H9 (cell line): ENCODE data around the gene FAM219B. TPM values are rescaled to one million over a fixed set of nuclear protein-coding genes. Genes with fewer than 3 reads are reported as not detected.

ENCODE experiments used
- DNase-seq: peaks from one replicate; pipeline ENCODE4 v3.0.0-alpha.2; 2017
- H2AFZ ChIP-seq: one replicate; pipeline ENCODE4 v1.6.1; 2013; ENCODE audit warnings: mild to moderate bottlenecking, low read length, control low read depth, moderate library complexity
- H2AK5ac ChIP-seq: 2 replicates; pipeline ENCODE4 v1.6.1; 2013; ENCODE audit warnings: low read length, control low read depth, mixed read lengths; ENCODE audit not compliant: insufficient read length
- H2BK120ac ChIP-seq: one replicate; pipeline ENCODE4 v1.6.1; 2013; ENCODE audit warnings: low read depth, mild to moderate bottlenecking, low read length, control low read depth, inconsistent platforms; ENCODE audit not compliant: poor library complexity, severe bottlenecking
- H2BK12ac ChIP-seq: 2 replicates; pipeline ENCODE4 v1.6.1; 2013; ENCODE audit warnings: low read length, control low read depth, mixed read lengths, low read depth; ENCODE audit not compliant: insufficient read length
- H2BK15ac ChIP-seq: 2 replicates; pipeline ENCODE4 v1.6.1; 2013; ENCODE audit warnings: low read depth, low read length, control low read depth
- H2BK20ac ChIP-seq: one replicate; pipeline ENCODE4 v1.6.1; 2013; ENCODE audit warnings: low read depth, mild to moderate bottlenecking, low read length, control low read depth, inconsistent platforms; ENCODE audit not compliant: poor library complexity, severe bottlenecking
- H2BK5ac ChIP-seq: 2 replicates; pipeline ENCODE4 v1.6.1; 2013; ENCODE audit warnings: low read length, control low read depth, mixed read lengths; ENCODE audit not compliant: insufficient read length
- H3K14ac ChIP-seq: 2 replicates; pipeline ENCODE4 v1.6.1; 2013; ENCODE audit warnings: low read length, control low read depth; ENCODE audit not compliant: insufficient read depth
- H3K18ac ChIP-seq: 2 replicates; pipeline ENCODE4 v1.6.1; 2013; ENCODE audit warnings: low read depth, mild to moderate bottlenecking, mixed read lengths, low read length, control low read depth; ENCODE audit not compliant: insufficient read length
- H3K23ac ChIP-seq: 2 replicates; pipeline ENCODE4 v1.6.1; 2013; ENCODE audit warnings: low read length, control low read depth, mixed read lengths, low read depth; ENCODE audit not compliant: insufficient read length
- H3K23me2 ChIP-seq: 2 replicates; pipeline ENCODE4 v1.6.1; 2013; ENCODE audit warnings: low read depth, mild to moderate bottlenecking, mixed read lengths, low read length, control low read depth; ENCODE audit not compliant: insufficient read length, poor library complexity, severe bottlenecking
- H3K27ac ChIP-seq: 2 replicates; pipeline ENCODE4 v1.5.1; 2013; ENCODE audit warnings: low read length, control low read depth, mixed read lengths, low read depth; ENCODE audit not compliant: insufficient read length
- H3K27me3 ChIP-seq: 2 replicates; pipeline ENCODE4 v1.6.1; 2013; ENCODE audit warnings: low read length, control low read depth, inconsistent platforms; ENCODE audit not compliant: insufficient read depth
- H3K4ac ChIP-seq: 2 replicates; pipeline ENCODE4 v1.6.1; 2013; ENCODE audit warnings: low read depth, mild to moderate bottlenecking, control low read depth, inconsistent platforms, low read length, moderate library complexity
- H3K4me1 ChIP-seq: 2 replicates; pipeline ENCODE4 v1.6.1; 2013; ENCODE audit warnings: low read length, control low read depth, inconsistent platforms; ENCODE audit not compliant: insufficient read depth
- H3K4me2 ChIP-seq: 2 replicates; pipeline ENCODE4 v1.6.1; 2013; ENCODE audit warnings: low read length, control low read depth, mixed read lengths; ENCODE audit not compliant: insufficient read length, insufficient read depth
- H3K56ac ChIP-seq: 2 replicates; pipeline ENCODE4 v1.6.1; 2013; ENCODE audit warnings: low read depth, mild to moderate bottlenecking, mixed read lengths, low read length, control low read depth; ENCODE audit not compliant: insufficient read length
- H3K79me1 ChIP-seq: 2 replicates; pipeline ENCODE4 v1.6.1; 2013; ENCODE audit warnings: low read depth, mild to moderate bottlenecking, moderate library complexity, low read length, control low read depth, inconsistent platforms; ENCODE audit not compliant: insufficient read depth, poor library complexity, severe bottlenecking
- H3K79me2 ChIP-seq: 2 replicates; pipeline ENCODE4 v1.6.1; 2013; ENCODE audit warnings: low read length, control low read depth, inconsistent platforms; ENCODE audit not compliant: insufficient read depth
- H3K9ac ChIP-seq: 2 replicates; pipeline ENCODE4 v1.6.1; 2013; ENCODE audit warnings: low read length, control low read depth, mixed read lengths; ENCODE audit not compliant: insufficient read length; ENCODE audit errors: extremely low read depth
- H3K9me3 ChIP-seq: one replicate; pipeline ENCODE4 v1.6.1; 2013; ENCODE audit warnings: low read depth, low read length, inconsistent platforms; ENCODE audit not compliant: control insufficient read depth
- H3T11ph ChIP-seq: one replicate; pipeline ENCODE4 v1.6.1; 2013; ENCODE audit warnings: mild to moderate bottlenecking, low read length, control low read depth, inconsistent platforms
- H4K20me1 ChIP-seq: one replicate; pipeline ENCODE4 v1.6.1; 2013; ENCODE audit not compliant: control insufficient read depth, insufficient read length, insufficient read depth
- H4K5ac ChIP-seq: 2 replicates; pipeline ENCODE4 v1.6.1; 2013; ENCODE audit warnings: low read depth, mild to moderate bottlenecking, mixed read lengths, low read length, control low read depth; ENCODE audit not compliant: insufficient read length
- H4K8ac ChIP-seq: replicated peaks from 2 replicates; pipeline ENCODE4 v1.6.1; 2013; ENCODE audit warnings: low read length, control low read depth, mixed read lengths, low read depth; ENCODE audit not compliant: insufficient read length
- H4K91ac ChIP-seq: 2 replicates; pipeline ENCODE4 v1.6.1; 2013; ENCODE audit warnings: low read depth, mild to moderate bottlenecking, moderate library complexity, mixed read lengths, low read length, control low read depth; ENCODE audit not compliant: insufficient read length
- H3K27ac Mint-ChIP-seq, 3 experiments: 2 replicates in 2 of 3; 3 replicates in 1 of 3; pipeline ENCODE4 v1.8.0; 2020 to 2021; ENCODE audit warnings: mixed read lengths in 3 of 3, mild to moderate bottlenecking in 1 of 3, moderate library complexity in 1 of 3
- H3K27me3 Mint-ChIP-seq: 2 replicates; pipeline ENCODE4 v1.8.0; 2021; ENCODE audit warnings: low read depth, mild to moderate bottlenecking, moderate library complexity, mixed read lengths
- H3K36me3 Mint-ChIP-seq, 3 experiments: 2 replicates in 2 of 3; 3 replicates in 1 of 3; pipeline ENCODE4 v1.8.0; 2020 to 2021; ENCODE audit warnings: low read depth in 3 of 3, mixed read lengths in 3 of 3; ENCODE audit not compliant: insufficient read depth in 1 of 3
- H3K4me1 Mint-ChIP-seq, 2 experiments: 2 replicates each; pipeline ENCODE4 v1.8.0; 2020; ENCODE audit warnings: mixed read lengths in 2 of 2
- H3K4me3 Mint-ChIP-seq, 2 experiments: 2 replicates in 1 of 2; 3 replicates in 1 of 2; pipeline ENCODE4 v1.8.0; 2020 to 2021; ENCODE audit warnings: mild to moderate bottlenecking in 2 of 2, mixed read lengths in 2 of 2, moderate library complexity in 1 of 2
- H3K9me3 Mint-ChIP-seq, 2 experiments: 2 replicates in 1 of 2; 3 replicates in 1 of 2; pipeline ENCODE4 v1.8.0; 2020; ENCODE audit warnings: mild to moderate bottlenecking in 2 of 2, mixed read lengths in 2 of 2, moderate library complexity in 1 of 2
- CTCF ChIP-seq: fragments of 200-600 bp; sonication (generic); conservative IDR thresholded peaks from 3 replicates; pipeline ENCODE4 v1.8.0; 2021; ENCODE audit warnings: antibody characterized with exemption, mild to moderate bottlenecking
- WGBS: extraction: QIAGEN DNeasy Blood & Tissue Kit; methylation state at CpG from one replicate; pipeline ENCODE4 v1.1.7; 2013; ENCODE audit warnings: missing lambda C conversion rate, low lambda C conversion rate, mixed read lengths; ENCODE audit not compliant: insufficient read length; ENCODE audit errors: extremely low coverage; 5-methylcytosine and 5-hydroxymethylcytosine counted together
- total RNA-seq: library from RNA; stranded (reverse); gene quantifications from 2 replicates; pipeline ENCODE4 v1.2.1, GENCODE V29; 2021

Gene FAM219B
- total RNA-seq, 1 experiment from 2014 or later, result 60.3 TPM

- no peak overlapping the region for H2BK15ac ChIP-seq
- no peak overlapping the region for H2BK12ac ChIP-seq
These were observed 50.8 kb downstream of the FAM219B start for GRCh38 chr15:74855857-74856256.

More at GRCh38 chr15:74855857-74856256, 50.8 kb downstream of the FAM219B start:
- Histone ChIP-seq H3K23ac (no peak overlapping the region), H2AK5ac (no peak overlapping the region), H3K4me2 (no peak overlapping the region), H4K20me1 (no peaks in the 10 kb centered on the region), H3K4ac (no peak overlapping the region), H2BK20ac (no peak overlapping the region), H3K14ac (no peak overlapping the region), H3K27ac (no peak overlapping the region), H3K27me3 (no peaks in the 10 kb centered on the region), H3T11ph (no peak overlapping the region), H2BK5ac (no peak overlapping the region), H4K91ac (no peak overlapping the region), H3K79me1 (no peaks in the 10 kb centered on the region), H2AFZ (no peak overlapping the region), H3K79me2 (no peaks in the 10 kb centered on the region), H2BK120ac (no peak overlapping the region), H4K5ac (no peak overlapping the region), H3K18ac (no peak overlapping the region), H4K8ac (no peak overlapping the region), H3K9ac (no peak overlapping the region), H3K23me2 (no peaks in the 10 kb centered on the region), H3K9me3 (no peaks in the 10 kb centered on the region), H3K56ac (no peak overlapping the region), H3K4me1 (no peaks in the 10 kb centered on the region)
- Mint-ChIP-seq H3K9me3 (no peaks in the 10 kb centered on the region), H3K4me3 (no peak overlapping the region; a peak in 1 of 5 replicates), H3K27ac (peak overlapping the region in 2 of 3 experiments; percentile 70 to 91; a peak in 4 of 7 replicates), H3K4me1 (peaks cover 0 to 6% of the 10 kb centered on the region in 2 experiments; a peak in 3 of 4 replicates), H3K27me3 (no peaks in the 10 kb centered on the region), H3K36me3 (peaks cover 8 to 24% (median 23%) of the 10 kb centered on the region in 3 experiments; a peak in 6 of 7 replicates)
- DNase-seq, result no peak
- WGBS, result no CpG with 5 or more reads among the region's 2 CpGs
- no peak for TF ChIP-seq CTCF
